Spleen (tissue), 7 donors: ENCODE measurements around the gene YEATS2.

ENCODE experiments used
- POLR2A ChIP-seq, 3 donors: fragments of 450-650 bp; IDR thresholded peaks; one replicate each; pipeline ENCODE4 v1.5.1; 2017; ENCODE audit warnings: antibody characterized with exemption in 3 of 3, mild to moderate bottlenecking in 1 of 3
- POLR2AphosphoS5 ChIP-seq, 3 donors: sonication (generic); formaldehyde crosslinking; IDR thresholded peaks; one replicate each; pipeline ENCODE4 v1.5.1; 2017; ENCODE audit warnings: antibody characterized with exemption in 3 of 3
- TF ChIP-seq, protein P1 (sequence below), 11 experiments: fragments of 200-600 bp in 7 of 11; fragments of 450-650 bp in 4 of 11; sonication (generic) in 4 of 11; IDR thresholded peaks in 8 of 11; conservative IDR thresholded peaks in 3 of 11; 1 replicate in 7 of 11; 2 replicates in 4 of 11; pipeline versions ENCODE4 v1.4.0 to v1.8.0; 2016 to 2021; ENCODE audit warnings: antibody characterized with exemption in 11 of 11, inconsistent platforms in 4 of 11, mild to moderate bottlenecking in 1 of 11
- donor health status: DM: no; HTN: no; CAD: no; lungs with moderate emphysema.
- donor health status: DM: no; HTN: no; CAD: no.
- donor health status: DM: no; HTN: no; CAD: no.

GRCh38 chr3:183833516-183833915, 135.9 kb downstream of the YEATS2 start:
- TF ChIP-seq POLR2A (IDR thresholded peaks at IDR 0.05) (no peak), POLR2AphosphoS5 (IDR thresholded peaks at IDR 0.05) (no peak)
- TF ChIP-seq, protein P1, sequence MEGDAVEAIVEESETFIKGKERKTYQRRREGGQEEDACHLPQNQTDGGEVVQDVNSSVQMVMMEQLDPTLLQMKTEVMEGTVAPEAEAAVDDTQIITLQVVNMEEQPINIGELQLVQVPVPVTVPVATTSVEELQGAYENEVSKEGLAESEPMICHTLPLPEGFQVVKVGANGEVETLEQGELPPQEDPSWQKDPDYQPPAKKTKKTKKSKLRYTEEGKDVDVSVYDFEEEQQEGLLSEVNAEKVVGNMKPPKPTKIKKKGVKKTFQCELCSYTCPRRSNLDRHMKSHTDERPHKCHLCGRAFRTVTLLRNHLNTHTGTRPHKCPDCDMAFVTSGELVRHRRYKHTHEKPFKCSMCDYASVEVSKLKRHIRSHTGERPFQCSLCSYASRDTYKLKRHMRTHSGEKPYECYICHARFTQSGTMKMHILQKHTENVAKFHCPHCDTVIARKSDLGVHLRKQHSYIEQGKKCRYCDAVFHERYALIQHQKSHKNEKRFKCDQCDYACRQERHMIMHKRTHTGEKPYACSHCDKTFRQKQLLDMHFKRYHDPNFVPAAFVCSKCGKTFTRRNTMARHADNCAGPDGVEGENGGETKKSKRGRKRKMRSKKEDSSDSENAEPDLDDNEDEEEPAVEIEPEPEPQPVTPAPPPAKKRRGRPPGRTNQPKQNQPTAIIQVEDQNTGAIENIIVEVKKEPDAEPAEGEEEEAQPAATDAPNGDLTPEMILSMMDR (IDR thresholded peaks at IDR 0.05 in 8 of 11, conservative IDR thresholded peaks at IDR 0.05 in 3 of 11), result no peak
